HG02973 (cell line): ENCODE data around the gene ARHGAP10.

Experiments
- ATAC-seq: cut with Tn5 transposase; IDR thresholded peaks from one replicate; pipeline ENCODE4 v1.9.1; 2021; ENCODE audit warnings: moderate library complexity; ENCODE audit not compliant: unreplicated experiment

Gene ARHGAP10

GRCh38 chr4:147944249-147944648, 212.4 kb downstream of the ARHGAP10 start:
- ATAC-seq: peak; percentile 36

DNA sequence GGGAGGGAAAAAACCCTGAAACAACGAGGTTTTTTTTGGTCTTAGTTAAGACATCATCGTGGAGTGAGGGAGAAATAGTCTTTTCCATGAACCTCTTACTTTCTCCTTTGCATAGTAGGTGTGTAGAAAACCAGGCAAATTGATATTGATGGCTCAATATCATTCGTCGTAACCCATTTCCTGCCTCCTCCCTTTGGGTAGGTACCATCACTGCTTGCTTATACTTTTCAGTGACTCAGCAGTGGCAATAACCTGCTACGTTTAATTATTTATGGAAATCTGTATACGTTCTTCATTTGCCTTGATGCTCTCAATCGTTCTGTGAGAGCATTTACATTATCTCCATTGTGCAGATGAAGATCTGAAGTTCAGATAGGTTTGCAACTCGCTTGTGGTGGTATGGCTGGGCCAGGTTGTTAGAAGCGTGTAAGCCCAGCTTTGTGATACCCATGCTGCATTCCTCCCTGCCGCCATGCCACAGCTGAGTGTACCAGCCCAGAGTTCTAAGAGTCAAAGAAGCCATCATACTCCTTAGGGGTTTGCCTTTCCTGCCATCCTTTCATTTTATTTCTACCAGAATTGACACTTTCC, 212.9 kb downstream of the ARHGAP10 start:
- no peak for ATAC-seq

- no peak for ATAC-seq
These were observed 216.4 kb downstream of the ARHGAP10 start for GRCh38 chr4:147948336-147948735.

DNA sequence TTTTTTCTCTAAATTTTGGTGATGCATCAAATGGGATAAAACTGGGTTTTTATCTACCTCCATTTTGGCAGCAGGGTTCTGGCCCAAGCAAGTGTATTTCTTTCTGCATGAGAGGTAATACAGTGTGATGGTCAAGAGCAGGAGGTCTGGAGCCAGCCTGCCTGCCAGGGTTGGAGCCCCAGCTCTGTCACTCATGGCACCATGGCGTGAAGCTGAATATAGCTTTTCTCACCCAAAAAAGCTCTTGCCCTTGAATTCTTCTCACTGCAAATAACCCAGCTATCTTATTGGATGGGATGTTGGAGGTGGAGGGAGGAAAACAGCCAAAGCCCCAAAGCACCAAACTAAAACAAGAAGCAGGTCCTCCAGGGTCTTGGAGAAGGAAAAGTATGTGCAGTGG, 218.4 kb downstream of the ARHGAP10 start:
- no peak for ATAC-seq

- ATAC-seq: no peak
These were observed 219.0 kb downstream of the ARHGAP10 start for GRCh38 chr4:147950841-147951240.

DNA sequence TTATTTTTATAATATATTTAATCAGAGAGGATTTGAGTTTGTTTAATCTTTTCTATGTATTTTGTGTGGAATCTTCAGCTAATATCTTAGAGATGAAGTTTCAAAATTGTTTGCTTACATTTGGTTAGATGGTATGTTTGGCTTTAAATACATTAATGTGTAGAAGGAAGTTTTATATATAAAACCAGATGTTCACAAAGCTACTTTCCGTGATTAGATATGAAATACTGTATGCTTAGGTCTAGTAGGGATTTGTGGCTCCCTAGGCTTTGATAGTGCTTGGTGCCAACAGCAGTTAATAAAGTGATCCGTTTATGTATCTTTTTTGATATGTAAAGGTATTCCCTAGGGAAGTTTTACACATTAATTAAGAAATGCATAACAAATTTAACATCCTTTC, 223.0 kb downstream of the ARHGAP10 start:
- ATAC-seq: no peak

DNA sequence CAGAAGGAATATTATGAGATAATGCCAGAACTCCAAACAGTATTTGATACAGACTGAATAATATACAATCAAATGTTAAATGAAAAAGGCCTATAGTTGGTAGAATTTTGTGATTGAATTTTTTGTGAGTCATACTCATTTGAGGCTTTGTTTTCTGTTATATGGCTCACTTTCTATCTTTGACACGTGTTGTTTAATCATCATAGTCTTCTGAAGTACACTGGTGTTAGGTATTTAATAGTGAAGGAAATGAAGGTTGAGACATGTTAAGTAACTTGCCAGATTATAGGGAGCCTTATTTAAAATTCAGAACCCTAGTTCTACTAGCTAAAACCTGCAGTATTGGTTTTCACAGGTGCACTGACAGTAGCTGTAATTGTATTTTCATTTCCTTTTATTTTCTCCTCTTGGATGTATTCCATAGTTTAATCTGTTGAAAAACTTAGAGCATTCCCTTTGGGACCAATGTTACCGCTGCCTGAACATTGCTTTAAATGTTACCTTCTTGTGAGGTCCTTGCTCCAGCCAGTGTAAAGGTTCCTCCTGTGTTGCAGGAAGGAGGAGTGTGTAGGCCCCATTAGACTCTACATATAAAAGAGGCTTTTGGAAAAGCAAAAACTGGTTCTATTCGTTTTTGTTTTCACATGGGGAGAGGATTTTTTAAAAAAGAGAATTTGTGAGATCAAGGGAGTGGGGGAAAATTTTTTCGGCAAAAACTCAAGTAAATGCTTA, 224.1 kb downstream of the ARHGAP10 start:
- no peak for ATAC-seq

DNA sequence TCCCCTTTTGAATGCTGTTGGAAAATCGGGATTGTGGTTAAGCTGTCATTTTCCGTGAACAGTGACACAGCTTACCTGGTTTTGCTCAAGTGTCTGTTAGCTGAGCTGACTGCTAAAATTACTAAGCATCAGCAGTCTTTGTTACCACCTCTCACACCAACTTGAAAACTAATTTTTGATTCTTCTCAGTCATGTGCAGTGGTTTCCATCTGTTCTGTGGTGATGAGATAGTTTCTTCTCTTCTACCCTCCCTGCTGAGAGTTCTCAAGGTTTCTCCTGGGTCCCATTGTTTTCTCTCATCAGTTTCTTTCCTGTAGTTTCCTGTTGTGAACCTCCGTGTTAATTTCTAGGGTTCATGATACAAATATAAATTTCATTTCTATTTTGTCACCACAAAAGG, 225.6 kb downstream of the ARHGAP10 start:
- ATAC-seq: no peak

- ATAC-seq: no peak
These were observed 226.2 kb downstream of the ARHGAP10 start for GRCh38 chr4:147958057-147958456.

DNA sequence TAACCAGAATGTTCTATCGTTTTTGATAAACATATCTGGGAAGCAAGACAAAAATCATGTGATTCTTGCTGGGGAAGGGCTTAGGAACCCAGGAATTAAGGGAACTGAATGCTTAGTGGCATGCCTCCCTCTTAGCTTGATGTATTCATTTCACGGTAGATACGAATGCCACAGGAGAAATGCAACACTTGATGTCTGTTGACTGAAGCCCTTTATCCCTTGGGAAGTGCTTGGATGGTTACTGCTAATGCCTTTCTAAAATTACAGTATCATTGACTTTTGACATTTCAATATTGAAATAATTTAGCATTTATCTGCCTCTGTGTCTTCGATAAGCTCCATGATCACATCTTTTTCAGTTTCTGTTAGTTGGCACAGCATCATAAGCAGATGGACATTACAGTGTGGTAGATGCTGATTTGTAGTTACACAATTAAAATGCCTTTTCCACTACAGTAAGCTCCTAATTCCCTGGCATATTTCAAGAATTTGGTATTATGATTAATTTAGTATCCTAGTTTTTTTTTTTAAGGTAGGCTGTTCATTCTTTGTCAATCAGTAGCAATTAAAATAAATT, 226.7 kb downstream of the ARHGAP10 start:
- no peak for ATAC-seq

GRCh38 chr4:147960971-147961370, 229.1 kb downstream of the ARHGAP10 start:
- ATAC-seq: no peak

- no peak for ATAC-seq
These were observed 232.0 kb downstream of the ARHGAP10 start for GRCh38 chr4:147963839-147964238.

- ATAC-seq: no peak
These were observed 232.5 kb downstream of the ARHGAP10 start for GRCh38 chr4:147964266-147964880.

GRCh38 chr4:147965056-147965455, 233.2 kb downstream of the ARHGAP10 start:
- ATAC-seq: no peak

DNA sequence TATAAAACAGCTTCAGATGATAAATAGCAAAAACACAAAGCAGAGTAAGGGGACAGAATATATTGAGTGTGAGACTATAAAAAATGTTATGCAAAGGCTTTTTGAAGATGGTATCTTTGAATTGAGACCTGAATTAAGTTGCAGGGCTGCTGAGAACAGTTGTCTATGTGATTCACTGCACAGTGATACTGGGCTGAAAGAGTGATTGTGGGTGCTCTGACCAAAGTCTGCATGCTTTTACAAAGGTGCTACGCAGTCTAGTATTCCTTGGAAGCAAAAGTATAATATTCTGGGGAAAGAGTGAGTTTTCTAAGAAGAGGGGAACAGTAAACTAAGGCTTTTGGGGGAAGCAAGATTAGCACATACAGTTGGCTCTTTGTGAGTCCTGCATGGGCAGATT, 234.0 kb downstream of the ARHGAP10 start:
- ATAC-seq: no peak

DNA sequence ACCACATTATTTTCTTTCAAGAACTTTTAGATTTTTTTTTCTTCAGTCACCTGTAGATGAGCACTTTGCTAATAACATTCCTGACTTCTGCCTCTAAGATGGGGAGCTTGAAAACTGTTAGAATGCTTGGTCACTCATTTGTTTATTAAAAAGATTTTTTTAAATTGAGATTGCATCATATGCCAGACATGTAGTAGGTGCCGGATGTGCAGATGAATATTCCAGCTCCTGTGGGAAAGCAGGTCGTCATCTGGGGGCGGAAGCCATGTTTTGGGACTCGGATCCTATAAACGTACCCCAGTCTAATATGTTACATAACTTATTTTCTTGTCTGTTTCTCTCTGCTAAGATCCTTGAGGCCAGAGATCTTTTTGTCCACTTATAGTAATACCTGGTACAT, 236.8 kb downstream of the ARHGAP10 start:
- no peak for ATAC-seq

GRCh38 chr4:147969573-147970385, 237.9 kb downstream of the ARHGAP10 start:
- peak; percentile 60 for ATAC-seq

DNA sequence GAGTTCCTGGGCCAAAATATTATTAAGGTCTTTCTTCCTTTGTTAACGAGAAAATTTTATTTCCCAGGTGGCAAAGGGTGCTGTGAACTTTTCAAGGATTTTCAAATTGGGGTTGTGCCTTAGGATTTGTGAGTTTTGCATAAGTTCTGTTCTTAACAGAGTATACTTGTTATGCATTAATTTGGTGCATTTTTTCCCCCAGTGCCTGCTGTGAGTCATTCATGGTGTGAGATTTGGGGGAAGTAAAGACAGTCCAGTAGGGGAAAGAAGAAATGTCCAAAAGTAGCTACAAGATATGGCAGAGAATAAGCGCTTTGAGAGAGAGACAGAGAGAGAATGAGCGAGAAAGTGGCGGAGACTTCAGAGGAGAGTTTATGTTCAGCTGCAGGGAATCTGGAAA, 239.2 kb downstream of the ARHGAP10 start:
- no peak for ATAC-seq

DNA sequence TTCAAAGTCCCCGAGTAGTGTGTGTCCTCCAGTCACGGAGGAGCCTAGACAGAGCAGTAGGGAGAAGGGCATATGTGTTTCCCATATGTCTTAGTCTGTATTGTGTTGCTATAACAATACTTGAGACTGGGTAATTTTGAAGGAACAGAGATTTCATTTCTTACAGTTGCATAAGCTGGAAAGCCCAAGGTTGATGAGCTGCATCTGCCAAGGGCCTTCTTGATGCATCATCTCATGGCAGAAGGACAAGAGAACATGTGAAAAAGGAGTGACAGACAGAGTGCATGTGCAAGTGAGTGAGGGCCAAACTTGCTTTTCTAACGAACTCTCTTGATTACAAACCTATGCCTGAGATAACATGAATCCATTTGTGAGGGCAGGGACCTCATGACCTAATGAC, 243.4 kb downstream of the ARHGAP10 start:
- no peak for ATAC-seq

DNA sequence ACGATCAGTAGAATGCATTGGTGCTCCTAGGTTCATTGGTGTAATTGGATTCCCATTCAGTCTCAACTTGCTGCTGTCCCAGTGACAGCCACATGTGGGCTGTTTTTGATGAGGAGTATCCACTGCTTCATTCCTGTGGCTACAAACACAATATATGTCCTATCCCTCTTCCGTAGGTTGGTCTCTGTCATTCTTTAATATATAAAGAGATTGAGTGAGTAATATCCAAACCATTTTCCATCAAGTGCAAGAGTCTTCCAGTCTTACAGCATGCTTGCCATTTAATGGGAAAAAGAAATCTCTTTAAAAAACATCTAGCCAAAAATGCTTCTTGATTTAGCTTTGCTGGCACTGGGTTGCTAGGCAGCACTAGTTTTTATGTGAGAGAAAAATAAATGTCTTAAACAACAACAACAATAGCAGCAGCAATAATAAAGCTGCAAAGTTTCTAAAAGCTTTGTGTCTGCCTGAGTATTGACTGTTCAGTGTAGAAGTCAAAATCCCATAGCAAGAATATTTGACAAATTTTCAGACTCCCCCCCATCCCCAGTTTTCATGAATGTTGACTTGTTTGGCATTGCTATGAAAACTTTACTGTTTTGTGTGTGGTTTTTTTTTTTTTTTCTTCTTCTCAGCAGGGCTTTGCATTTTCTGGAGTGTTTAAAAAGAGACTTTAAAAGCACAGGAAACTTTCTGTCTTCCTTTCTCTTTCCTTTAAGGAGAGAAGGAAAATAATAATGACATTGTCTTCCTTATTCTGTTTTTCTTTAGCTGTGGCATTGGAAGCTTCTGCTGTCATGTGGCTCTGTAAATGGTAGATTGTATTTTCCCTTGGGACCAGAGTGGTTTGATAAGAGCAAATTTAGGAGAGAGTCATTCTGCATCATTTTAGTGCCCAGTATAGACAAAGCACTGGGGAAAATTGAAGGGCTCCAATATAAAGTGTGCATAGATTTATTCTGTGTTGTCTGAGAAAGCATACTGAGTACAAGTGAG, 244.3 kb downstream of the ARHGAP10 start:
- ATAC-seq: no peak
